A673 (cell line): Measurements from ENCODE around the gene ADGRE2. TPM values are rescaled to one million over a fixed set of nuclear protein-coding genes. Genes with fewer than 3 reads are reported as not detected.
"Not testable (repeated sequence)": the region's sequence is repeated elsewhere in the genome, so short reads cannot be mapped to it uniquely, and the experiment has no call there.

ENCODE experiments used
- BruUV-seq: library from RNA; stranded (reverse); fragments of 400-500 nt; replicated peaks from 2 replicates; lab custom pipeline; 2021; lab: Mats Ljungman, UMichigan
- CTCF ChIA-PET: fragments of 300-600 bp; sonication (Branson Sonifier 250); formaldehyde crosslinking; loops from one replicate; lab custom pipeline; 2022; ENCODE audit warnings: antibody characterized with exemption; lab: Charles Lee
- POLR2A ChIA-PET: fragments of 300-600 bp; sonication (Branson Sonifier 250); formaldehyde crosslinking; loops from one replicate; lab custom pipeline; 2022; ENCODE audit warnings: antibody characterized with exemption; ENCODE audit not compliant: low non-redundant PET; lab: Charles Lee
- DNase-seq: peaks from one replicate; pipeline ENCODE4 v3.0.0-alpha.2; 2015; ENCODE audit warnings: low spot score
- H3K27ac ChIP-seq: fragments of 200-600 bp; sonication (generic); 2 replicates; pipeline ENCODE4 v1.5.1; 2016; ENCODE audit warnings: mixed run types, low read depth, mild to moderate bottlenecking, mixed read lengths, antibody characterized with exemption, low read length; ENCODE audit not compliant: poor library complexity, severe bottlenecking
- H3K27me3 ChIP-seq: fragments of 200-600 bp; sonication (generic); replicated peaks from 2 replicates; pipeline ENCODE4 v1.6.1; 2017; ENCODE audit warnings: mixed run types, low read depth, mild to moderate bottlenecking, mixed read lengths, antibody characterized with exemption, low read length; ENCODE audit not compliant: insufficient read depth, poor library complexity
- H3K36me3 ChIP-seq: fragments of 200-600 bp; sonication (generic); 2 replicates; pipeline ENCODE4 v1.6.1; 2016; ENCODE audit warnings: mixed run types, mild to moderate bottlenecking, mixed read lengths, antibody characterized with exemption, low read length; ENCODE audit not compliant: insufficient read depth, poor library complexity, severe bottlenecking
- H3K4me1 ChIP-seq: fragments of 200-600 bp; sonication (generic); 2 replicates; pipeline ENCODE4 v1.6.1; 2017; ENCODE audit warnings: mixed run types, mild to moderate bottlenecking, mixed read lengths, antibody characterized with exemption, low read length; ENCODE audit not compliant: insufficient read depth, poor library complexity, severe bottlenecking
- H3K4me3 ChIP-seq: fragments of 200-600 bp; sonication (generic); 2 replicates; pipeline ENCODE4 v1.5.1; 2016; ENCODE audit warnings: low read depth, mixed run types, mild to moderate bottlenecking, mixed read lengths, low read length; ENCODE audit not compliant: poor library complexity, severe bottlenecking
- H3K9me3 ChIP-seq: fragments of 200-600 bp; sonication (generic); 2 replicates; pipeline ENCODE4 v1.6.1; 2016; ENCODE audit warnings: mixed run types, low read depth, mild to moderate bottlenecking, mixed read lengths, antibody characterized with exemption, low read length; ENCODE audit not compliant: poor library complexity, severe bottlenecking
- EZH2 ChIP-seq: fragments of 200-600 bp; sonication (generic); IDR thresholded peaks from 2 replicates; pipeline ENCODE4 v1.6.1; 2017; ENCODE audit warnings: borderline replicate concordance, low read depth, mild to moderate bottlenecking, mixed read lengths, antibody characterized with exemption, low read length; ENCODE audit not compliant: poor library complexity, severe bottlenecking
- intact Hi-C: fragments of 100-400 bp; cut with micrococcal nuclease; formaldehyde crosslinking; loops from one replicate; pipeline ENCODE4 v1.10.0; 2022; ENCODE audit not compliant: unreplicated experiment
- total RNA-seq: library from RNA; stranded (reverse); gene quantifications from 2 replicates; pipeline ENCODE4 v1.2.3, GENCODE V29; 2021
- TF ChIP-seq, protein P1 (sequence below): fragments of 300-800, 200-600 bp; sonication (generic); conservative IDR thresholded peaks from 2 replicates; pipeline ENCODE4 v1.5.1; 2017; ENCODE audit warnings: low read depth, mild to moderate bottlenecking, antibody characterized with exemption, low read length, moderate library complexity, mixed read lengths

The ADGRE2 gene
- total RNA-seq, 1 experiment from 2014 or later, result 0.19 TPM

GRCh38 chr19:14796021-14796420, 17.7 kb upstream of the ADGRE2 start:
- intact Hi-C loops, result no loop called here
- Histone ChIP-seq H3K9me3 (no peaks in the 10 kb centered on the region), H3K4me3 (no peak overlapping the region), H3K36me3 (no peaks in the 10 kb centered on the region), H3K4me1 (peaks cover 3% of the 10 kb centered on the region), H3K27me3 (no peaks in the 10 kb centered on the region), H3K27ac (no peak overlapping the region)
- ChIA-PET POLR2A (no interaction called here), CTCF (interaction anchor here (0.9 to 1.0 kb wide), 2 partner anchors 9 to 99 kb away, joined by 4 to 11 read pairs; no protein-coding TSS in a partner anchor)
- no TSS peak for BruUV-seq
- no peak for TF ChIP-seq EZH2
- TF ChIP-seq, protein P1, sequence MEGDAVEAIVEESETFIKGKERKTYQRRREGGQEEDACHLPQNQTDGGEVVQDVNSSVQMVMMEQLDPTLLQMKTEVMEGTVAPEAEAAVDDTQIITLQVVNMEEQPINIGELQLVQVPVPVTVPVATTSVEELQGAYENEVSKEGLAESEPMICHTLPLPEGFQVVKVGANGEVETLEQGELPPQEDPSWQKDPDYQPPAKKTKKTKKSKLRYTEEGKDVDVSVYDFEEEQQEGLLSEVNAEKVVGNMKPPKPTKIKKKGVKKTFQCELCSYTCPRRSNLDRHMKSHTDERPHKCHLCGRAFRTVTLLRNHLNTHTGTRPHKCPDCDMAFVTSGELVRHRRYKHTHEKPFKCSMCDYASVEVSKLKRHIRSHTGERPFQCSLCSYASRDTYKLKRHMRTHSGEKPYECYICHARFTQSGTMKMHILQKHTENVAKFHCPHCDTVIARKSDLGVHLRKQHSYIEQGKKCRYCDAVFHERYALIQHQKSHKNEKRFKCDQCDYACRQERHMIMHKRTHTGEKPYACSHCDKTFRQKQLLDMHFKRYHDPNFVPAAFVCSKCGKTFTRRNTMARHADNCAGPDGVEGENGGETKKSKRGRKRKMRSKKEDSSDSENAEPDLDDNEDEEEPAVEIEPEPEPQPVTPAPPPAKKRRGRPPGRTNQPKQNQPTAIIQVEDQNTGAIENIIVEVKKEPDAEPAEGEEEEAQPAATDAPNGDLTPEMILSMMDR, result no peak
- no peak for DNase-seq

DNA sequence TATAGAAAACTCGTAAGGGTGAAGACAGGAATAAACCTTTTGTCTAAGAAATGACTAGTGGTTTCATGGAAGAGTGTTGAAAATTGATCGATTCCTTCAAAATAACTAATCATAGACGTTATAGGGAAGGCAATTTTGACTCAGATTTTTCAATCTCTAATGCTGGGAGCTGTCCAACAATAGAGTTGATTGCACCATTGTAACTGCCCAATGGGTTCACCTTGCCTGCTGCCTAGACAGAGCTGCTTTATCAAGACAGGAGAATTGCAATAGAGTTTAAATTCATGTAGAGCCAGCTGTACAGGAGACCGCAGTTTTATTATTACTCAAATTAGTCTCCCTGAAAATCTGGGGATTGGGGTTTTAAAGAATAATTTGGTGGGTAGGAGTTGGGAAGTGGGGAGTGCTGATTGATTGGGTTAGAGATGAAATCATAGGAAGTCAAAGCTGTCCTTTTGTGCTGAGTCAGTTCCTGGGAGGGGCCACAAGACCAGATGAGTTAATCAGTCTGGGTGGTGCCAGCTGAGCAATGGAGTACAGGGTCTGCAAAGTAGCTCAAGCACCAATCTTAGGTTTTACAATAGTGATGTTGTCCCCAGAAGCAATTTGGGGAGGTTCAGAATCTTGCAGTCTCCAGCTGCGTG, 16.8 kb upstream of the ADGRE2 start:
- no peaks in the 10 kb centered on the region for H3K9me3 ChIP-seq
- CTCF ChIA-PET, result interaction anchor here (0.7 to 1.0 kb wide), 3 partner anchors 8 to 98 kb away, joined by 4 to 11 read pairs (median 4); no protein-coding TSS in a partner anchor
- peaks cover 3% of the 10 kb centered on the region for H3K4me1 ChIP-seq

GRCh38 chr19:14792250-14792649, 13.9 kb upstream of the ADGRE2 start:
- H3K36me3 ChIP-seq, DNase-seq, H3K9me3 ChIP-seq, H3K4me3 ChIP-seq, H3K27me3 ChIP-seq, CTCF ChIA-PET, intact Hi-C loops, BruUV-seq, POLR2A ChIA-PET, H3K4me1 ChIP-seq, H3K27ac ChIP-seq: not testable (repeated sequence)

More for the DNA sequence above, 16.8 kb upstream of the ADGRE2 start:
- no peaks in the 10 kb centered on the region for H3K36me3 ChIP-seq
- H3K27me3 ChIP-seq, result no peaks in the 10 kb centered on the region
- POLR2A ChIA-PET, result no interaction called here
- TF ChIP-seq, protein P1, result no peak
- no peak for TF ChIP-seq EZH2
- DNase-seq, result peak; percentile 69
- H3K4me3 ChIP-seq, result no peak overlapping the region
- intact Hi-C loops, result no loop called here
- BruUV-seq, result no TSS peak
- H3K27ac ChIP-seq, result no peak overlapping the region
